Measurements from ENCODE around the gene MAGEB16. TPM values are rescaled to one million over a fixed set of nuclear protein-coding genes. Genes with fewer than 3 reads are reported as not detected.

The MAGEB16 gene
- not detected in 2 replicates for total RNA-seq (2014; rRNA removed)
- polyA plus RNA-seq (2012): not detected

GRCh38 chrX:35798042-35798441 lies at the start of gene MAGEB16:
TSS of gene MAGEB16 (plus strand) at chrX:35798342. CDS start at chrX:35802197, 3,855 bp downstream.
- DNase-seq (ENCODE audit: low read depth): no peak

GRCh38 chrX:35773958-35774564 lies 24.1 kb upstream of the MAGEB16 start:
- no peak for DNase-seq (ENCODE audit: low read depth)

DNA sequence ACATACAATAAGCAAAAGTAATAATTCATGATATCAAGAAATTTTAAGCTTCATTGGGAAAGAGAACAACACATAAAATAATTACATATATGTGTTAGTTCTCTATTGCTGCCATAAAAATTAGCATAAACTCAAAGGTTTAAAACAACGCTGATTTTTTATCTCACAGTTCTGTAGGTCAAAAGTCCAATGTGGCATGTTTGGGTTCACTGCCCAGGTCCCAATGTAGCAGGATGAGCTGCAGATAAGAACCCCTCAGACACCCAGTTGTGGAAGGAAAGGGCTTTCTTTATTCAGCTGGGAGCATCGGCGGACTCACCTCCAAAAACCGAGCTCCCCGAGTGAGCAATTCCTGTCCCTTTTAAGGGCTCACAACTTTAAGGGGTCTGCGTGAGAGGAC lies 13.1 kb upstream of the MAGEB16 start:
- no peak for DNase-seq (ENCODE audit: low read depth)

GRCh38 chrX:35786271-35786670 lies 11.9 kb upstream of the MAGEB16 start:
- no peak for DNase-seq (ENCODE audit: low read depth)

DNA sequence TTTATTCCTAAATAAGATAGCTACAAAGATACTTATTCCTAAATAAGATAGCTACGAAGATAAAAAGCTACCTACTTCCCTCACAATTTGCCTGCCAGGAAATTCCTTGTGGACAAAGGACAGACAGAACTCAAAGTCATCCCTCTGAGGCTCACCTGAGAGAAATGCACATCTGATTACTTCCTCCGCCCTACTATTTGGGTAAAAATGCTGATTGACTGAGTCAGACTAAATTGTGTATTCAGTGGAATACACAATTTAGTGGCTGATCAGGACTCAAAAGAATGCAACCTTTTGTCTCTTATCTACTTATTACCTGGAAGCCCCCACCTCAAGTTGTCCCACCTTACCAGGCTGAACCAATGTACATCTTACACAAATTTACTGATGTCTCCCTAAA lies 10.3 kb upstream of the MAGEB16 start:
- DNase-seq (ENCODE audit: low read depth): no peak

GRCh38 chrX:35800474-35800873 lies 2.3 kb downstream of the MAGEB16 start:
- DNase-seq (ENCODE audit: low read depth): no peak

DNA sequence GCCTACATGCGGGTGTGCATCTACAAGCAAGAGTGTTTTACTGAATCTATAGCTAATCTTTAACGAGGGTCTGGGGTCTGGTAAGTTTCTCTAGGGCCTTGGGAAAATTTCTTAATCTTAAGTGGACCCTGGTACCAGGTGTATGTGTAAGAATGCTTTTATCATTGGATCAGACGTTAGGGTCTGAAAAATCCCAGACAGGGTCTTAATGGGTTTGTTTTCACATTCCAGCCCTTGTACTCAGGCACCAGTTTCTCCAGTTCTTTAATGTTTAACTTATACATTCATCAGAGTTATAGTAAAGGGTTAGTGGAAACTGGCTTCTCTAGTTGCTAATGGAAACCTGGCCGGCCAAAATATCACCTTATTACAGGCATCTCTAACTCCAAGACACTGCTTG lies 11.6 kb downstream of the MAGEB16 start:
- no peak for DNase-seq (ENCODE audit: low read depth)

- DNase-seq (ENCODE audit: low read depth): no peak
Observed at GRCh38 chrX:35819241-35819640, 21.1 kb downstream of the MAGEB16 start.

- DNase-seq (ENCODE audit: low read depth): no peak
Observed at GRCh38 chrX:35826503-35826902, 28.4 kb downstream of the MAGEB16 start.

- no peak for DNase-seq (ENCODE audit: low read depth)
Observed at GRCh38 chrX:35829501-35829900, 31.4 kb downstream of the MAGEB16 start.

GRCh38 chrX:35841872-35842271 lies 43.7 kb downstream of the MAGEB16 start:
- DNase-seq (ENCODE audit: low read depth): no peak

GRCh38 chrX:35842674-35843073 lies 44.5 kb downstream of the MAGEB16 start:
- DNase-seq (ENCODE audit: low read depth): no peak

- DNase-seq (ENCODE audit: low read depth): no peak
Observed at GRCh38 chrX:35847736-35848135, 49.6 kb downstream of the MAGEB16 start.

Other genes with a start within 250 kb of the MAGEB16 start
- not detected in 2 replicates for gene CFAP47, start 121.4 kb downstream of the MAGEB16 start, total RNA-seq (2014; rRNA removed)

Data from LHCN-M2 (cell line).